GM19463 (cell line): ENCODE measurements around the gene PCDHGA1.
"Not testable (repeated sequence)": the region's sequence is repeated elsewhere in the genome, so short reads cannot be mapped to it uniquely, and the experiment has no call there.

Experiments used
- ATAC-seq: cut with Tn5 transposase; IDR thresholded peaks from one replicate; pipeline ENCODE4 v1.9.1; 2021; ENCODE audit warnings: mild to moderate bottlenecking, moderate library complexity; ENCODE audit not compliant: unreplicated experiment

PCDHGA1 gene

DNA sequence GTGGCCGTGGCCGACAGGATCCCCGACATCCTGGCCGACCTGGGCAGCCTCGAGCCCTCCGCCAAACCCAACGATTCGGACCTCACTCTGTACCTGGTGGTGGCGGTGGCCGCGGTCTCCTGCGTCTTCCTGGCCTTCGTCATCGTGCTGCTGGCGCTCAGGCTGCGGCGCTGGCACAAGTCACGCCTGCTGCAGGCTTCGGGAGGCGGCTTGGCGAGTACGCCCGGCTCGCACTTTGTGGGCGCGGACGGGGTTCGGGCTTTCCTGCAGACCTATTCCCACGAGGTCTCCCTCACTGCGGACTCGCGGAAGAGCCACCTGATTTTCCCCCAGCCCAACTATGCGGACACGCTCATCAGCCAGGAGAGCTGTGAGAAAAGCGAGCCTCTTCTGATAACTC lies 15.7 kb downstream of the PCDHGA1 start:
- not testable (repeated sequence) for ATAC-seq

GRCh38 chr5:141349917-141350619 lies 19.8 kb downstream of the PCDHGA1 start, which contains the start of gene PCDHGB1:
TSS of gene PCDHGB1 (plus strand) at chr5:141350099. CDS start at chr5:141350261, 162 bp downstream.
- ATAC-seq, result peak; percentile 94

- no peak for ATAC-seq
Measured at GRCh38 chr5:141351591-141351990, 21.3 kb downstream of the PCDHGA1 start.

- ATAC-seq, result no peak
Measured at GRCh38 chr5:141354900-141355469, 24.7 kb downstream of the PCDHGA1 start, which contains the start of gene PCDHGA4. TSS of gene PCDHGA4 (plus strand) at chr5:141355021. CDS start at chr5:141355108, 87 bp downstream.

DNA sequence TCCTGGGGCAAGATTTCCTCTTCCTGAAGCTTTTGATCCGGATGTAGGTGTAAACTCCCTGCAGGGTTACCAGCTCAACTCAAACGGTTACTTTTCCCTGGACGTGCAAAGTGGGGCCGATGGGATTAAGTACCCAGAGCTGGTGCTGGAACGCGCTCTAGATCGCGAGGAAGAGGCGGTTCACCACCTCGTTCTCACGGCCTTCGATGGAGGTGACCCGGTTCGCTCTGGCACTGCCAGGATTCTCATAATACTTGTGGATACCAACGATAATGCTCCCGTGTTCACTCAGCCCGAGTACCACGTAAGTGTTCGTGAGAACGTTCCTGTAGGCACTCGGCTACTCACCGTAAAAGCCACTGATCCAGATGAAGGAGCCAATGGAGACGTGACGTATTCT lies 25.3 kb downstream of the PCDHGA1 start:
- ATAC-seq, result no peak

DNA sequence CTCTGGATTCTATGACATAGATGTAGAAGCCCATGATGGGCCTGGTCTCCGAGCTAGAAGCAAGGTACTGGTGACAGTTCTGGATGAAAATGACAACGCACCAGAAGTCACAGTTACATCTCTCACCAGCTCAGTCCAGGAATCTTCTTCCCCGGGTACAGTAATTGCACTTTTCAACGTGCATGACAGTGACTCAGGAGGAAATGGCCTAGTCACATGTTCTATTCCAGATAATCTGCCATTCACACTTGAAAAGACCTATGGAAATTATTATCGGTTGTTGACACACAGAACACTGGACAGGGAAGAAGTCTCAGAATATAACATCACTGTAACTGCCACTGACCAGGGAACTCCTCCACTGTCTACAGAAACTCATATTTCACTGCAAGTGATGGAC lies 25.8 kb downstream of the PCDHGA1 start:
- no peak for ATAC-seq

DNA sequence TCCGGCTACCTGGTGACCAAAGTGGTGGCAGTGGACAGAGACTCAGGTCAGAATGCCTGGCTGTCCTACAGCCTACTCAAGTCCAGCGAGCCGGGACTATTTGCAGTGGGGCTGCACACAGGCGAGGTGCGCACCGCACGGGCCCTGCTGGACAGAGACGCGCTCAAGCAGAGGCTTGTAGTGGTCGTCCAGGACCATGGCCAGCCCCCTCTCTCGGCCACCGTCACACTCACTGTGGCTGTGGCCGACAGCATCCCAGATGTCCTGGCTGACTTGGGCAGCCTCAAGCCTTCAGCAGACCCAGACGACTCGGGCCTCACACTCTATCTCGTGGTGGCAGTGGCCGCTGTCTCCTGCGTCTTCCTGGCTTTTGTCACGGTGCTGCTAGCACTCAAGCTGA lies 26.6 kb downstream of the PCDHGA1 start:
- ATAC-seq, result no peak

GRCh38 chr5:141359790-141360426 lies 29.6 kb downstream of the PCDHGA1 start, which contains the start of gene PCDHGB2:
TSS of gene PCDHGB2 (plus strand) at chr5:141359994. CDS start at chr5:141360136, 142 bp downstream.
- no peak for ATAC-seq

DNA sequence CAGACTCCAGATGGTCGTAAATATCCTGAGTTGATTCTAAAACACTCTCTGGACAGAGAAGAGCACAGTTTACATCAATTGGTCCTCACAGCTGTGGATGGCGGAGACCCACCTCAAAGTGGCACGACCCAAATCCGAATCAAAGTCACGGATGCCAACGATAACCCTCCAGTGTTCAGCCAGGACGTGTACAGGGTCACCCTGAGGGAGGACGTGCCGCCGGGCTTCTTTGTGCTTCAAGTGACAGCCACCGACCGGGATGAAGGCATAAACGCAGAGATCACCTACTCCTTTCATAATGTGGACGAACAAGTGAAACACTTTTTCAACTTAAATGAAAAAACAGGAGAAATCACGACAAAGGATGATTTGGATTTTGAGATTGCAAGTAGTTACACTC lies 30.4 kb downstream of the PCDHGA1 start:
- no peak for ATAC-seq

DNA sequence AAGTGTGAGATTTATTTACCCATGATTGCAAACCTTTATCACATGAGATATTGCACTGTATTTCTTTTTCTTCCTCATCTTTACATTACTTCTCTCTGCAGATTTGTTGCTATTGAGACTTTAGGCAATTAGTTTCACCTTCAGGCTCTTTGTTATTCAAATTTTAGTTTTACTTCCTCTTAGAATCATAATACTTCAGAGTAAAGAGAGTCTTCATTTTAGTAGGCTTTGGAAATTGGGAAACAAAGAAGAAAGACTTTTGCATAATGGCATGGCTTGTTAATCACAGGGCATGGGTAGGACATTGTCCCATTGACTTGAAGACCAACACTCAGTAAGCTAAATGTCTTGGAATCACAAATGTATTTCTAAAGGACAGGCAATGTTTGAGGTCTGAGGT lies 32.4 kb downstream of the PCDHGA1 start:
- no peak for ATAC-seq

- ATAC-seq, result no peak
Measured at GRCh38 chr5:141363952-141364660, 33.8 kb downstream of the PCDHGA1 start, which contains the start of gene PCDHGA5. TSS of gene PCDHGA5 (plus strand) at chr5:141364162. CDS start at chr5:141364331, 169 bp downstream.

- no peak for ATAC-seq
Measured at GRCh38 chr5:141366016-141366896, 35.9 kb downstream of the PCDHGA1 start.

DNA sequence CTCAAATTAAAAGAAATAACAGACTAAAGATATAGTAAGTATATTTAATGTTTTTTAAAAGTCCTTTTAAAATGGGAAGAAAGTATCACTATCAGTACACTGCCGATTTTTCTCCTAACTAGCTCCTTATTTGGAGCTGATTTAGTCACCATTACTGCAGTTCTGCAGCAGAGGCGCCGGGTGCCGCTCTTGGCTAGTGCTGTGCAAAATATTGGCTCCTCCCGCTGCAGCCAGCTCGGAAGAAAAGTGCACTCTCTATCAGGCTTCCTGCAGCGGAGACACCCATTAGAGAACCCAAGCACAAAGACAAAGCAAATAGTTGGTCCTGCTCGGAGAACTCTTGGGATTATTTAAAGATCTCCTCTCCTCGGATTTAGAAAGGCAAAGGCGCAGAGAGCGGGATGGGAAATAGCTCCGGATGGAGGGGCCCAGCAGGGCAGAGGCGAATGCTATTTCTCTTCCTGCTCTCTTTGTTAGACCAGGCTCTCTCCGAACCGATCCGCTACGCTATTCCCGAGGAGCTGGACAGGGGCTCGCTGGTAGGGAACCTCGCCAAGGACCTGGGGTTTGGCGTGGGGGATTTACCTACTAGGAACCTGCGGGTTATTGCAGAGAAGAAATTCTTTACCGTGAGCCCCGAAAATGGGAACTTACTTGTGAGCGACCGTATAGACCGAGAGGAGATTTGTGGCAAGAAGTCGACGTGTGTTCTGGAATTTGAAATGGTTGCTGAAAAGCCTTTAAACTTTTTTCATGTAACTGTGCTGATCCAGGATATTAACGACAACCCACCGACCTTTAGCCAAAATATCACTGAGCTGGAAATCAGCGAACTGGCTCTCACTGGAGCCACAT lies 39.9 kb downstream of the PCDHGA1 start, which contains the start of gene PCDHGB3:
Gene PCDHGB3 (plus strand): TSS at position 249 of the 855 bp plus-strand sequence. CDS start 153 bp downstream, at position 402.
- peak; percentile 97 for ATAC-seq

GRCh38 chr5:141371572-141372475 lies 41.5 kb downstream of the PCDHGA1 start:
- ATAC-seq, result no peak

GRCh38 chr5:141373673-141374317 lies 43.5 kb downstream of the PCDHGA1 start, which contains the start of gene PCDHGA6:
TSS of gene PCDHGA6 (plus strand) at chr5:141373891. CDS start at chr5:141374084, 193 bp downstream.
- ATAC-seq, result no peak

DNA sequence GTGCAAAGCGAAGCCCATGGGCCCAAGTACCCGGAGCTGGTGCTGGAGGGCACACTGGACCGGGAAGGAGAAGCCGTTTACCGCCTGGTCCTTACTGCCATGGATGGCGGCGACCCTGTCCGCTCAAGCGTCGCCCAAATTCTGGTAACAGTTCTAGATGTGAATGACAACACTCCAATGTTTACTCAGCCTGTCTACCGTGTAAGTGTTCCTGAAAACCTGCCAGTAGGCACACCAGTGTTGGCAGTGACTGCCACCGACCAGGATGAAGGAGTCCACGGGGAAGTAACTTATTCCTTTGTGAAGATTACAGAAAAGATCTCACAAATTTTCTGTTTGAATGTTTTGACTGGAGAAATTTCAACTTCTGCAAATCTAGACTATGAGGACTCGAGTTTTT lies 44.3 kb downstream of the PCDHGA1 start:
- no peak for ATAC-seq

DNA sequence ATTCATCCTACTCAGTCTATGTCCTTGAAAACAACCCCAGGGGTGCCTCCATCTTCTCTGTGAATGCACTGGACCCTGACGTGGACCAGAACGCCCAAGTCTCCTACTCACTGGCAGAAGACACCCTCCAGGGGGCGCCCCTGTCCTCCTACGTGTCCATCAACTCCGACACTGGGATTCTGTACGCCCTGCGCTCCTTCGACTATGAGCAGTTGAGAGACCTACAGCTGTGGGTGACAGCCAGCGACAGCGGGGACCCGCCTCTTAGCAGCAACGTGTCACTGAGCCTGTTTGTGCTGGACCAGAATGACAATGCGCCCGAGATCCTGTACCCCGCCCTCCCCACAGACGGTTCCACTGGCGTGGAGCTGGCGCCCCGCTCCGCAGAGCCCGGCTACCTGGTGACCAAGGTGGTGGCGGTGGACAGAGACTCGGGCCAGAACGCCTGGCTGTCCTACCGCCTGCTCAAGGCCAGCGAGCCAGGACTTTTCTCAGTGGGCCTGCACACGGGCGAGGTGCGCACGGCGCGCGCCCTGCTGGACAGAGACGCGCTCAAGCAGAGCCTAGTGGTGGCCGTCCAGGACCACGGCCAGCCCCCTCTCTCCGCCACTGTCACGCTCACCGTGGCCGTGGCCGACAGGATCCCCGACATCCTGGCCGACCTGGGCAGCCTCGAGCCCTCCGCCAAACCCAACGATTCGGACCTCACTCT lies 45.3 kb downstream of the PCDHGA1 start:
- not testable (repeated sequence) for ATAC-seq
